GM23338 (cell line): ENCODE data around the gene GRIN3A. TPM values are rescaled to one million over a fixed set of nuclear protein-coding genes. Genes with fewer than 3 reads are reported as not detected.
A peak's percentile ranks its signal among the peaks of the same experiment; 100 is the strongest.

Experiments
- ATAC-seq: fragments of 200-7000 bp; cut with Tn5 transposase; 3 replicates; pipeline ENCODE4 v1.9.1; 2020
- DNase-seq: peaks from one replicate; pipeline ENCODE4 v3.0.0-alpha.2; 2015; ENCODE audit warnings: low spot score
- H2AFZ ChIP-seq: fragments of 200-600 bp; sonication (generic); 2 replicates; pipeline ENCODE4 v1.8.0; 2016; ENCODE audit warnings: antibody characterized with exemption, mild to moderate bottlenecking, moderate library complexity
- H3F3A ChIP-seq: fragments of 200-600 bp; sonication (generic); replicated peaks from 2 replicates; pipeline ENCODE4 v1.8.0; 2017; ENCODE audit warnings: antibody characterized with exemption, mixed run types, low read depth
- H3K27ac ChIP-seq: fragments of 200-600 bp; sonication (generic); 2 replicates; pipeline ENCODE4 v1.6.1; 2016; ENCODE audit warnings: low read depth
- H3K27me3 ChIP-seq: fragments of 200-600 bp; sonication (generic); 2 replicates; pipeline ENCODE4 v1.8.0; 2016; ENCODE audit warnings: mild to moderate bottlenecking, mixed run types, moderate library complexity; ENCODE audit not compliant: insufficient read depth
- H3K36me3 ChIP-seq: fragments of 200-600 bp; sonication (generic); 2 replicates; pipeline ENCODE4 v1.8.0; 2016; ENCODE audit warnings: mild to moderate bottlenecking; ENCODE audit not compliant: insufficient read depth
- H3K4me1 ChIP-seq: fragments of 200-600 bp; sonication (generic); 2 replicates; pipeline ENCODE4 v1.8.0; 2016; ENCODE audit warnings: mild to moderate bottlenecking, moderate library complexity; ENCODE audit not compliant: insufficient read depth
- H3K4me2 ChIP-seq: fragments of 200-600 bp; sonication (generic); 2 replicates; pipeline ENCODE4 v1.7.1; 2017; ENCODE audit warnings: mixed run types
- H3K4me3 ChIP-seq: fragments of 200-600 bp; sonication (generic); 2 replicates; pipeline ENCODE4 v1.6.1; 2016; ENCODE audit warnings: mixed run types
- H3K79me2 ChIP-seq: fragments of 200-600 bp; sonication (generic); replicated peaks from 2 replicates; pipeline ENCODE4 v1.8.0; 2017; ENCODE audit warnings: mild to moderate bottlenecking; ENCODE audit not compliant: insufficient read depth
- H3K9me2 ChIP-seq: fragments of 200-600 bp; sonication (generic); 2 replicates; pipeline ENCODE4 v1.8.0; 2017; ENCODE audit not compliant: insufficient read depth
- H4K20me1 ChIP-seq: fragments of 200-600 bp; sonication (generic); replicated peaks from 2 replicates; pipeline ENCODE4 v1.8.0; 2017; ENCODE audit warnings: mild to moderate bottlenecking; ENCODE audit not compliant: insufficient read depth
- H3K27ac Mint-ChIP-seq: 2 replicates; pipeline ENCODE4 v1.8.0; 2020; ENCODE audit warnings: inconsistent platforms, mild to moderate bottlenecking, moderate library complexity, mixed read lengths
- H3K27me3 Mint-ChIP-seq: 3 replicates; pipeline ENCODE4 v1.8.0; 2022; ENCODE audit warnings: low read depth, mild to moderate bottlenecking, moderate library complexity, mixed read lengths, inconsistent platforms; ENCODE audit not compliant: insufficient read depth, poor library complexity
- H3K36me3 Mint-ChIP-seq: 3 replicates; pipeline ENCODE4 v1.8.0; 2021; ENCODE audit warnings: low read depth, mild to moderate bottlenecking, inconsistent platforms, moderate library complexity, mixed read lengths
- H3K4me1 Mint-ChIP-seq: 3 replicates; pipeline ENCODE4 v1.8.0; 2020; ENCODE audit warnings: mild to moderate bottlenecking, inconsistent platforms, mixed read lengths
- H3K4me3 Mint-ChIP-seq: 3 replicates; pipeline ENCODE4 v1.8.0; 2021; ENCODE audit warnings: moderate library complexity, mild to moderate bottlenecking, inconsistent platforms, mixed read lengths
- H3K9me3 Mint-ChIP-seq: 3 replicates; pipeline ENCODE4 v1.8.0; 2020; ENCODE audit warnings: moderate library complexity, mild to moderate bottlenecking, inconsistent platforms, mixed read lengths
- CREB1 ChIP-seq: fragments of 250-450 bp; sonication (Bioruptor Pico); IDR thresholded peaks from 2 replicates; pipeline ENCODE4 v1.5.0; 2020; ENCODE audit warnings: low read depth, mild to moderate bottlenecking, moderate library complexity
- EZH2 ChIP-seq: fragments of 200-600 bp; sonication (generic); IDR thresholded peaks from one replicate; pipeline ENCODE4 v1.8.0; 2017; ENCODE audit warnings: antibody characterized with exemption, mild to moderate bottlenecking, low read depth; ENCODE audit not compliant: unreplicated experiment
- EZH2phosphoT487 ChIP-seq: fragments of 200-600 bp; sonication (generic); IDR thresholded peaks from one replicate; pipeline ENCODE4 v1.8.1; 2018; ENCODE audit warnings: antibody characterized with exemption; ENCODE audit not compliant: unreplicated experiment
- JUNB ChIP-seq: IDR thresholded peaks from one replicate; pipeline ENCODE4 v1.6.1; 2016; ENCODE audit warnings: antibody characterized with exemption; ENCODE audit not compliant: unreplicated experiment
- NANOG ChIP-seq: IDR thresholded peaks from 2 replicates; pipeline ENCODE4 v1.6.1; 2016; ENCODE audit warnings: antibody characterized with exemption, borderline replicate concordance
- POLR2AphosphoS5 ChIP-seq: IDR thresholded peaks from 2 replicates; pipeline ENCODE4 v1.6.1; 2016; ENCODE audit warnings: antibody characterized with exemption, low read depth
- STAT1 ChIP-seq: IDR thresholded peaks from one replicate; pipeline ENCODE4 v1.6.1; 2016; ENCODE audit warnings: antibody characterized with exemption; ENCODE audit not compliant: unreplicated experiment
- ZNF114 ChIP-seq: fragments of 250-450 bp; sonication (Bioruptor Pico); IDR thresholded peaks from 2 replicates; pipeline ENCODE4 v1.5.0; 2020; ENCODE audit warnings: mild to moderate bottlenecking, moderate library complexity
- polyA plus RNA-seq: library from polyadenylated mRNA; unstranded; fragments of >200 nt; fragmentation: Nextera tagmentation; extraction: Ambion mirVana; gene quantifications from 2 replicates; pipeline ENCODE4 v1.2.1, GENCODE V29; 2016
- total RNA-seq: library from RNA; depleted of rRNA; stranded (reverse); fragments of >200 nt; shearing (Covaris generic); gene quantifications from 2 replicates; pipeline ENCODE4 v1.2.3, GENCODE V29; 2014
- TF ChIP-seq, protein P1 (sequence below), 2 experiments: fragments of 200-600 bp in 1 of 2; sonication (generic) in 1 of 2; conservative IDR thresholded peaks; 2 replicates each; pipeline versions ENCODE4 v1.5.1 to v1.6.1; 2016 to 2017; ENCODE audit warnings: antibody characterized with exemption in 2 of 2, low read depth in 2 of 2, mild to moderate bottlenecking in 2 of 2, moderate library complexity in 1 of 2
- TF ChIP-seq, protein P2 (sequence below): IDR thresholded peaks from one replicate; pipeline ENCODE4 v1.6.1; 2018; ENCODE audit warnings: antibody characterized with exemption; ENCODE audit not compliant: unreplicated experiment
- TF ChIP-seq, protein P3 (sequence below): fragments of 250-450 bp; sonication (Bioruptor Pico); IDR thresholded peaks from 2 replicates; pipeline ENCODE4 v1.5.0; 2020; ENCODE audit warnings: mild to moderate bottlenecking, moderate library complexity

GRIN3A gene
- total and polyA plus RNA-seq, 2 experiments from 2014 or later: 0.03 to 0.05 TPM

DNA sequence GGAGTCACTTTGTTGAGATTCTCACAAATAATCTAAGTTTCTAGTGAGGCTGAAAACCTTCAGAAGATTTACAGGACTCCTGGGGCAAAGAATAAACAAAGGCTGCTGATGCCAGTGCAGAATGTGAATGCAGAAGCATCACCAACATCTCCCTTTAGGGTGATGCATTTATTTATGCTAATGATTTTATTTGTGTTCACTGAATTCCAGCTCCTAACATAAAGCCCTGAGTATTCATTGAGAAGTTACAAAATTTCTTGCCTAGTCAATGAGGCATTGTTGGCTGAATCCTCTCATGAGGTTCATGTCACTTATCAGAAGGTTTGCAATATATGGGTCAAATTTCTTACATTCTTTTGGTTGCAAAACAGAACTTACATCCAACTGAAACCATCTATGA is 70.0 kb downstream of the GRIN3A start:
- DNase-seq: no peak
- no peaks in the 10 kb centered on the region for H3K27me3 Mint-ChIP-seq
- Histone ChIP-seq H3F3A (no peaks in the 10 kb centered on the region), H3K27ac (no peak overlapping the region), H3K9me2 (peaks cover 12% of the 10 kb centered on the region), H3K36me3 (no peaks in the 10 kb centered on the region), H3K4me2 (peak overlapping the region; percentile 13; the same call in 1 of the 2 replicates), H3K79me2 (no peaks in the 10 kb centered on the region), H3K4me1 (peaks cover 14% of the 10 kb centered on the region; the same call in 1 of the 2 replicates), H3K27me3 (no peaks in the 10 kb centered on the region), H4K20me1 (no peaks in the 10 kb centered on the region), H2AFZ (no peak overlapping the region), H3K4me3 (no peak overlapping the region)
- no peaks in the 10 kb centered on the region for H3K9me3 Mint-ChIP-seq
- H3K4me1 Mint-ChIP-seq: peaks cover 13% of the 10 kb centered on the region
- TF ChIP-seq, protein P1, sequence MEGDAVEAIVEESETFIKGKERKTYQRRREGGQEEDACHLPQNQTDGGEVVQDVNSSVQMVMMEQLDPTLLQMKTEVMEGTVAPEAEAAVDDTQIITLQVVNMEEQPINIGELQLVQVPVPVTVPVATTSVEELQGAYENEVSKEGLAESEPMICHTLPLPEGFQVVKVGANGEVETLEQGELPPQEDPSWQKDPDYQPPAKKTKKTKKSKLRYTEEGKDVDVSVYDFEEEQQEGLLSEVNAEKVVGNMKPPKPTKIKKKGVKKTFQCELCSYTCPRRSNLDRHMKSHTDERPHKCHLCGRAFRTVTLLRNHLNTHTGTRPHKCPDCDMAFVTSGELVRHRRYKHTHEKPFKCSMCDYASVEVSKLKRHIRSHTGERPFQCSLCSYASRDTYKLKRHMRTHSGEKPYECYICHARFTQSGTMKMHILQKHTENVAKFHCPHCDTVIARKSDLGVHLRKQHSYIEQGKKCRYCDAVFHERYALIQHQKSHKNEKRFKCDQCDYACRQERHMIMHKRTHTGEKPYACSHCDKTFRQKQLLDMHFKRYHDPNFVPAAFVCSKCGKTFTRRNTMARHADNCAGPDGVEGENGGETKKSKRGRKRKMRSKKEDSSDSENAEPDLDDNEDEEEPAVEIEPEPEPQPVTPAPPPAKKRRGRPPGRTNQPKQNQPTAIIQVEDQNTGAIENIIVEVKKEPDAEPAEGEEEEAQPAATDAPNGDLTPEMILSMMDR (conservative IDR thresholded peaks at IDR 0.05; ENCODE audit: low read depth in 2 of 2): no peak
- no peak for TF ChIP-seq POLR2AphosphoS5
- TF ChIP-seq STAT1: no peak
- TF ChIP-seq, protein P2, sequence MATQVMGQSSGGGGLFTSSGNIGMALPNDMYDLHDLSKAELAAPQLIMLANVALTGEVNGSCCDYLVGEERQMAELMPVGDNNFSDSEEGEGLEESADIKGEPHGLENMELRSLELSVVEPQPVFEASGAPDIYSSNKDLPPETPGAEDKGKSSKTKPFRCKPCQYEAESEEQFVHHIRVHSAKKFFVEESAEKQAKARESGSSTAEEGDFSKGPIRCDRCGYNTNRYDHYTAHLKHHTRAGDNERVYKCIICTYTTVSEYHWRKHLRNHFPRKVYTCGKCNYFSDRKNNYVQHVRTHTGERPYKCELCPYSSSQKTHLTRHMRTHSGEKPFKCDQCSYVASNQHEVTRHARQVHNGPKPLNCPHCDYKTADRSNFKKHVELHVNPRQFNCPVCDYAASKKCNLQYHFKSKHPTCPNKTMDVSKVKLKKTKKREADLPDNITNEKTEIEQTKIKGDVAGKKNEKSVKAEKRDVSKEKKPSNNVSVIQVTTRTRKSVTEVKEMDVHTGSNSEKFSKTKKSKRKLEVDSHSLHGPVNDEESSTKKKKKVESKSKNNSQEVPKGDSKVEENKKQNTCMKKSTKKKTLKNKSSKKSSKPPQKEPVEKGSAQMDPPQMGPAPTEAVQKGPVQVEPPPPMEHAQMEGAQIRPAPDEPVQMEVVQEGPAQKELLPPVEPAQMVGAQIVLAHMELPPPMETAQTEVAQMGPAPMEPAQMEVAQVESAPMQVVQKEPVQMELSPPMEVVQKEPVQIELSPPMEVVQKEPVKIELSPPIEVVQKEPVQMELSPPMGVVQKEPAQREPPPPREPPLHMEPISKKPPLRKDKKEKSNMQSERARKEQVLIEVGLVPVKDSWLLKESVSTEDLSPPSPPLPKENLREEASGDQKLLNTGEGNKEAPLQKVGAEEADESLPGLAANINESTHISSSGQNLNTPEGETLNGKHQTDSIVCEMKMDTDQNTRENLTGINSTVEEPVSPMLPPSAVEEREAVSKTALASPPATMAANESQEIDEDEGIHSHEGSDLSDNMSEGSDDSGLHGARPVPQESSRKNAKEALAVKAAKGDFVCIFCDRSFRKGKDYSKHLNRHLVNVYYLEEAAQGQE: no peak
- no peak for TF ChIP-seq EZH2phosphoT487
- no peak for TF ChIP-seq CREB1 (CRISPR knock-in tag)
- TF ChIP-seq, protein P3, sequence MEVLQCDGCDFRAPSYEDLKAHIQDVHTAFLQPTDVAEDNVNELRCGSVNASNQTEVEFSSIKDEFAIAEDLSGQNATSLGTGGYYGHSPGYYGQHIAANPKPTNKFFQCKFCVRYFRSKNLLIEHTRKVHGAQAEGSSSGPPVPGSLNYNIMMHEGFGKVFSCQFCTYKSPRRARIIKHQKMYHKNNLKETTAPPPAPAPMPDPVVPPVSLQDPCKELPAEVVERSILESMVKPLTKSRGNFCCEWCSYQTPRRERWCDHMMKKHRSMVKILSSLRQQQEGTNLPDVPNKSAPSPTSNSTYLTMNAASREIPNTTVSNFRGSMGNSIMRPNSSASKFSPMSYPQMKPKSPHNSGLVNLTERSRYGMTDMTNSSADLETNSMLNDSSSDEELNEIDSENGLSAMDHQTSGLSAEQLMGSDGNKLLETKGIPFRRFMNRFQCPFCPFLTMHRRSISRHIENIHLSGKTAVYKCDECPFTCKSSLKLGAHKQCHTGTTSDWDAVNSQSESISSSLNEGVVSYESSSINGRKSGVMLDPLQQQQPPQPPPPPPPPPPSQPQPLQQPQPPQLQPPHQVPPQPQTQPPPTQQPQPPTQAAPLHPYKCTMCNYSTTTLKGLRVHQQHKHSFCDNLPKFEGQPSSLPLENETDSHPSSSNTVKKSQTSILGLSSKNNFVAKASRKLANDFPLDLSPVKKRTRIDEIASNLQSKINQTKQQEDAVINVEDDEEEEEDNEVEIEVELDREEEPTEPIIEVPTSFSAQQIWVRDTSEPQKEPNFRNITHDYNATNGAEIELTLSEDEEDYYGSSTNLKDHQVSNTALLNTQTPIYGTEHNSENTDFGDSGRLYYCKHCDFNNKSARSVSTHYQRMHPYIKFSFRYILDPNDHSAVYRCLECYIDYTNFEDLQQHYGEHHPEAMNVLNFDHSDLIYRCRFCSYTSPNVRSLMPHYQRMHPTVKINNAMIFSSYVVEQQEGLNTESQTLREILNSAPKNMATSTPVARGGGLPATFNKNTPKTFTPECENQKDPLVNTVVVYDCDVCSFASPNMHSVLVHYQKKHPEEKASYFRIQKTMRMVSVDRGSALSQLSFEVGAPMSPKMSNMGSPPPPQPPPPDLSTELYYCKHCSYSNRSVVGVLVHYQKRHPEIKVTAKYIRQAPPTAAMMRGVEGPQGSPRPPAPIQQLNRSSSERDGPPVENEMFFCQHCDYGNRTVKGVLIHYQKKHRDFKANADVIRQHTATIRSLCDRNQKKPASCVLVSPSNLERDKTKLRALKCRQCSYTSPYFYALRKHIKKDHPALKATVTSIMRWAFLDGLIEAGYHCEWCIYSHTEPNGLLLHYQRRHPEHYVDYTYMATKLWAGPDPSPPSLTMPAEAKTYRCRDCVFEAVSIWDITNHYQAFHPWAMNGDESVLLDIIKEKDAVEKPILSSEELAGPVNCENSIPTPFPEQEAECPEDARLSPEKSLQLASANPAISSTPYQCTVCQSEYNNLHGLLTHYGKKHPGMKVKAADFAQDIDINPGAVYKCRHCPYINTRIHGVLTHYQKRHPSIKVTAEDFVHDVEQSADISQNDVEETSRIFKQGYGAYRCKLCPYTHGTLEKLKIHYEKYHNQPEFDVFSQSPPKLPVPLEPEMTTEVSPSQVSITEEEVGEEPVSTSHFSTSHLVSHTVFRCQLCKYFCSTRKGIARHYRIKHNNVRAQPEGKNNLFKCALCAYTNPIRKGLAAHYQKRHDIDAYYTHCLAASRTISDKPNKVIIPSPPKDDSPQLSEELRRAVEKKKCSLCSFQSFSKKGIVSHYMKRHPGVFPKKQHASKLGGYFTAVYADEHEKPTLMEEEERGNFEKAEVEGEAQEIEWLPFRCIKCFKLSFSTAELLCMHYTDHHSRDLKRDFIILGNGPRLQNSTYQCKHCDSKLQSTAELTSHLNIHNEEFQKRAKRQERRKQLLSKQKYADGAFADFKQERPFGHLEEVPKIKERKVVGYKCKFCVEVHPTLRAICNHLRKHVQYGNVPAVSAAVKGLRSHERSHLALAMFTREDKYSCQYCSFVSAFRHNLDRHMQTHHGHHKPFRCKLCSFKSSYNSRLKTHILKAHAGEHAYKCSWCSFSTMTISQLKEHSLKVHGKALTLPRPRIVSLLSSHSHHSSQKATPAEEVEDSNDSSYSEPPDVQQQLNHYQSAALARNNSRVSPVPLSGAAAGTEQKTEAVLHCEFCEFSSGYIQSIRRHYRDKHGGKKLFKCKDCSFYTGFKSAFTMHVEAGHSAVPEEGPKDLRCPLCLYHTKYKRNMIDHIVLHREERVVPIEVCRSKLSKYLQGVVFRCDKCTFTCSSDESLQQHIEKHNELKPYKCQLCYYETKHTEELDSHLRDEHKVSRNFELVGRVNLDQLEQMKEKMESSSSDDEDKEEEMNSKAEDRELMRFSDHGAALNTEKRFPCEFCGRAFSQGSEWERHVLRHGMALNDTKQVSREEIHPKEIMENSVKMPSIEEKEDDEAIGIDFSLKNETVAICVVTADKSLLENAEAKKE (CRISPR knock-in tag): no peak
- TF ChIP-seq NANOG: no peak
- TF ChIP-seq EZH2: no peak
- TF ChIP-seq ZNF114 (CRISPR knock-in tag): no peak
- TF ChIP-seq JUNB: no peak
- H3K4me3 Mint-ChIP-seq: no peak overlapping the region
- no peak for ATAC-seq
- H3K27ac Mint-ChIP-seq: no peak overlapping the region
- H3K36me3 Mint-ChIP-seq: no peaks in the 10 kb centered on the region
